ENCODE results near the gene FAM168A.

FAM168A gene

GRCh38 chr11:73356979-73357860 is 240.7 kb downstream of the FAM168A start:
- Histone ChIP-seq H3K9me3 (no peaks in the 10 kb centered on the region), H4K20me1 (no peaks in the 10 kb centered on the region), H3K27ac (peak overlapping the region; percentile 30; the same call in 1 of the 2 replicates), H3K4me1 (peaks cover 79% of the 10 kb centered on the region), H3K4me3 (no peak overlapping the region), H3K36me3 (peaks cover 16% of the 10 kb centered on the region; the same call in 1 of the 2 replicates), H3K27me3 (no peaks in the 10 kb centered on the region), H3K9ac (no peak overlapping the region), H3K4me2 (peak overlapping the region; percentile 81)
- TF ChIP-seq Cebpa-rat (IDR thresholded peaks at IDR 0.05), result no peak

DNA sequence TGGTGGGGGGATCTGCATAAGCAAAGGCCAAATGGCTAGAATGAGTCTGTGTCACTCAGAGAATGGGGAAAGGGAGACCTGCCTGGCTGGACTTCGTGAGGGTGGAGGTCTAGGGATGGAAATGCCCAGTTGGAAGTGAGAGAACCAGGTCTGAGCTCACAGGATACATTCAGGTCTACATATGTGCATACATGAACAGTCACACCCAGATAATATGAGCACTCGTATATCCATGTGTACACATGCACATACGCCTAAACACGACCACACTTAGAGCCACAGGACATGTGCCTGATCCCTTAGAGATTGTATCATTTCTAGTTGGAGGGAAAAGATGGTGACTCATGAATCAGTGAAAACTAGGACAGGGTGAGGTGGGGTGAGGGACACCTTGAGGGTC is 242.8 kb downstream of the FAM168A start:
- Histone ChIP-seq H3K4me3 (no peak overlapping the region), H3K4me2 (peak overlapping the region; percentile 57; the same call in 1 of the 2 replicates), H3K27me3 (no peaks in the 10 kb centered on the region), H3K4me1 (peaks cover 65% of the 10 kb centered on the region), H4K20me1 (no peaks in the 10 kb centered on the region), H3K27ac (0 out of 2 replicates have a peak overlapping the region, but pooled peaks have one; percentile 6), H3K36me3 (peaks cover 8% of the 10 kb centered on the region; the same call in 1 of the 2 replicates), H3K9ac (no peak overlapping the region), H3K9me3 (no peaks in the 10 kb centered on the region)
- no peak for TF ChIP-seq Cebpa-rat (IDR thresholded peaks at IDR 0.05)

DNA sequence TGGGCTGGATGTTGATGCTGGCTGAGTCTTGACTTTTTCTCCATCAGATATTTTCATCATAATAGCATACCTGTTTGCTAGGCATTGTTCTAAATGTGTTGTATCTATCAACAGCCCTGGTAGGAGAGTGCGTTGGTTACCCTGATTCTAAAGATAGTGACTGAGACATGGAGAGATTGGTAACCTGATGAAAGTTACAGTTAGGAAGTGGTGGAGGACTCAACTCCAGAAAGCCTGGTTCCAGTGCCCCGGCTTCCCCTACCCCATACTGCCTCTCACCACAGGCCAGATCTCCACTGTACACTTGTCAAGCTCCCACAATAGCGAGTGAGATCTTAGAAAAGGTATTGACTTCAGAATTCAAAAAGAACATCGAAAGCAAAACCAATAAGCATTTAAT is 244.5 kb downstream of the FAM168A start:
- peaks cover 48% of the 10 kb centered on the region for H3K4me1 ChIP-seq
- no peak overlapping the region for H3K4me3 ChIP-seq
- H4K20me1 ChIP-seq, result no peaks in the 10 kb centered on the region
- H3K36me3 ChIP-seq, result peaks cover 8% of the 10 kb centered on the region; the same call in 1 of the 2 replicates
- no peaks in the 10 kb centered on the region for H3K9me3 ChIP-seq
- H3K27me3 ChIP-seq, result no peaks in the 10 kb centered on the region
- peak overlapping the region; percentile 57 for H3K4me2 ChIP-seq
- H3K27ac ChIP-seq, result peak overlapping the region; percentile 22; the same call in 1 of the 2 replicates
- no peak for TF ChIP-seq Cebpa-rat (IDR thresholded peaks at IDR 0.05)
- 0 out of 2 replicates have a peak overlapping the region, but pooled peaks have one; percentile 15 for H3K9ac ChIP-seq

- H3K36me3 ChIP-seq, result peaks cover 15% of the 10 kb centered on the region; the same call in 1 of the 2 replicates
- H4K20me1 ChIP-seq, result no peaks in the 10 kb centered on the region
- H3K27me3 ChIP-seq, result no peaks in the 10 kb centered on the region
- H3K9ac ChIP-seq, result no peak overlapping the region
- peak; percentile 70 for TF ChIP-seq Cebpa-rat (IDR thresholded peaks at IDR 0.05)
- H3K4me1 ChIP-seq, result peaks cover 37% of the 10 kb centered on the region
- H3K27ac ChIP-seq, result no peak overlapping the region
- H3K4me2 ChIP-seq, result no peak overlapping the region
- no peaks in the 10 kb centered on the region for H3K9me3 ChIP-seq
- H3K4me3 ChIP-seq, result no peak overlapping the region
Measured at GRCh38 chr11:73350908-73351636, 246.8 kb downstream of the FAM168A start.

All from BLaER1 (cell line).